GM19193 (cell line): ENCODE measurements around the gene NPW.

ENCODE experiments used
- POLR2A ChIP-seq: IDR thresholded peaks from 4 replicates; pipeline ENCODE4 v1.6.1; 2011; ENCODE audit not compliant: insufficient read depth, insufficient read length; ENCODE audit errors: extremely low read depth

The NPW gene

GRCh38 chr16:2022723-2023091, 3.1 kb downstream of the NPW start:
- no peak for TF ChIP-seq POLR2A

- TF ChIP-seq POLR2A, result no peak
These were observed 3.8 kb downstream of the NPW start for GRCh38 chr16:2023092-2024031.

- TF ChIP-seq POLR2A, result no peak
These were observed 4.4 kb downstream of the NPW start for GRCh38 chr16:2024032-2024420.

- no peak for TF ChIP-seq POLR2A
These were observed 5.7 kb downstream of the NPW start for GRCh38 chr16:2025251-2025650.

GRCh38 chr16:2025878-2026460, 6.4 kb downstream of the NPW start:
- no peak for TF ChIP-seq POLR2A

DNA sequence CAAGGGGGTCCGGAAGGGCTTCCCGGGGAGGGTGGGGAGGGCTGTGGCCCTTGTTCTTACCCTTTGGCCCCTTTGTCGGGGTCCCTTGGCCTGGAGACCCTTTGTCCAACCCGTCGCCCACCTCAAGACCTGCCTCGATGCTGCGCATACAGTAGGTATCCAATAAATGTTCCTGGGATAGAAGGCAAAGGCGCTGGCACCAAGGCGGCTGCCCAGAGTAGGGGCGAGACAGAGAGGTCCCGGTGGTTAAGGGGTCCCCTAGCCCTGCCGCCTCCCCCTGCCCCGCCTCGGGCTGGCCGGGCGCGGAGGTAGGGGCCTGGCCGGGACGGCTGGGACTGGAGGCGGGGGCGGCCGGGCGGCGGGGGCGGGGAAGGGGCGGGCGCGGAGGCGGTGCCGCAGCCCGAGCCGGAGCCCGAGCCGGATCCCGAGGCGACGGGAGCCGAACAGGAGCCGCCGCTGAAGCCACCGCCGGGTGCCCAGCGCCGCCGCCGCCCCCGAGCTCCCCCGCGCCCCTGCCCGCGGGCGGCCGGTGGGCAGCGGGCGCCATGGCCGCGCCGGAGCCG, 7.0 kb downstream of the NPW start, which contains the start of gene NHERF2:
NHERF2 (plus strand) TSS at position 442 of the 563 bp plus-strand sequence; CDS start at position 546, 104 bp downstream.
- no peak for TF ChIP-seq POLR2A

GRCh38 chr16:2027024-2028010, 7.7 kb downstream of the NPW start:
- no peak for TF ChIP-seq POLR2A

GRCh38 chr16:2028146-2028545, 8.6 kb downstream of the NPW start:
- no peak for TF ChIP-seq POLR2A

GRCh38 chr16:2028620-2029220, 9.1 kb downstream of the NPW start:
- no peak for TF ChIP-seq POLR2A

GRCh38 chr16:2029350-2029749, 9.8 kb downstream of the NPW start:
- TF ChIP-seq POLR2A, result no peak

GRCh38 chr16:2030036-2030435, 10.5 kb downstream of the NPW start:
- no peak for TF ChIP-seq POLR2A

DNA sequence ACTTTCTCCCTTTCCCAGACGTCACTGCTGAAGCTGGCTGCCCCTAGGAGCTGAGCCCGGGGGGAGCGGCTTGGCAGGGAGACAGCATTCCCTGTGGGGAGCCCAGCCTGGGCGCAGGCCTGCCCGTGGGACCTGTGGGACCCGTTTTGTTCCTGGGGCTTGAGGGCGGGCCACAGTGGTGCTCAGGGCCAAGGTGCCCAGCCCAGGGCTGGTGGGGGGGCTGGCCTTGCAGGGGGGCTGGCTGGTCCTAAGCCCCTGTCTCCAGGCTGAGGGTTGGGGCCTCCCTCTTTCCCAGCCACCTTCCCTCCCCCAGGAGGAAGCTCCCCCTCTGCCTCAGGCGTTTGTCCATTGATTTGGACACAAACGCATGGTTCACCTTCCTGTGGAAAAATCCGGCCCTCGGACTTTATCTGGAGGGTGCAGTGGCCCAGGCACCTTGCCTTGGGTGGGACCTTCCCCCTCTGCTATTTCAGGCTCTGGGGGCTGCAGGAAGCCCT, 11.5 kb downstream of the NPW start:
- no peak for TF ChIP-seq POLR2A

DNA sequence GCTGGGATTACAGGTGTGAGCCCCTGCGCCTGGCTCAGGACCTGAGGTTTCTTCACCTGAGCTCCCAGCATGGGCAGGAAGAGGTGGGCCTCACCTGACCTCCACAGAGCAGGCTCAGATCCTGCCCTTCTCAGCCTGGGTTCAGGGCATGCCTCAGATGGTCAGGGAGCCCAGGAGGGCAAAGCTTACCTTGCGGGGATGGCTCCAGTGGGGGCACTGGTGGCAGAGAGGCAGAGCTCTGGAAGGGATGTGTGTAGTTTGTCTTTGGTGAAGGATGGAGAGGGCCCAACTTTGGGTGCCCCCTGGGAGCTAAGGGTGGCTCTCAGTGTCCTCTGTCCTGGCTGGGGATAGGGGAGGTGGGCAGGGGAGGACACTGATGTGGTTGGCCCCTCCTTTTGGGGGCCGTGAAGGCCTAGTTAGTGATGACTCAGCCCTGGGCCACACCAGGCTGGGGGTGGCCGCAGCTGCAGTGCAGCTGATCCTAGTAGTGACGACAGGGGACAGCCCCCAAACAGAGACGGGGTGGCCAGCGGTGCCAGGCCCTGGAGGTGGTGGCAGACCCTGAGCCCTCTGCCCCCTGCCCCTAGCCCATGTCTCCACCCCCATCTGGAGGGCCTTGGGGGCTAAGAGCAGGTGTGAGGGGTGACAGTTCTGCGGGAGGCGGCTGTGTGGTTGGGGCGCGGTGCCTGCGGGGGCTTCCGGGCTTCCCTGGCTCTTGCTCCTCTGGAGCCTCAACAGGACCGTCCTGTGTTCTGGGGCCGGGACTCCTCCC, 12.9 kb downstream of the NPW start:
- TF ChIP-seq POLR2A, result no peak
